OCI-LY7 (cell line): ENCODE measurements around the gene AP1G2. TPM values are rescaled to one million over a fixed set of nuclear protein-coding genes. Genes with fewer than 3 reads are reported as not detected.

Source experiments
- BruUV-seq: library from RNA; stranded (reverse); fragments of 400-500 nt; replicated peaks from 2 replicates; lab custom pipeline; 2021; lab: Mats Ljungman, UMichigan
- CTCF ChIA-PET: fragments of 300-600 bp; sonication (Branson Sonifier 250); formaldehyde crosslinking; loops from one replicate; lab custom pipeline; 2022; ENCODE audit warnings: antibody characterized with exemption; ENCODE audit not compliant: unreplicated experiment; lab: Charles Lee
- POLR2A ChIA-PET: fragments of 300-600 bp; sonication (Branson Sonifier 250); formaldehyde crosslinking; loops from one replicate; lab custom pipeline; 2022; ENCODE audit warnings: antibody characterized with exemption; lab: Charles Lee
- DNase-seq: peaks from one replicate; pipeline ENCODE4 v3.0.0-alpha.2; 2015; ENCODE audit warnings: low spot score
- H2AFZ ChIP-seq: fragments of 200-600 bp; sonication (generic), shearing (Covaris generic); 2 replicates; pipeline ENCODE4 v1.6.1; 2014; ENCODE audit warnings: mild to moderate bottlenecking, antibody characterized with exemption, low read length, moderate library complexity
- H3K27ac ChIP-seq: fragments of 200-600 bp; sonication (generic); 2 replicates; pipeline ENCODE4 v1.5.1; 2014; ENCODE audit warnings: mixed run types, low read depth, mild to moderate bottlenecking, moderate library complexity, low read length, inconsistent platforms; ENCODE audit not compliant: poor library complexity, severe bottlenecking
- H3K36me3 ChIP-seq: fragments of 200-600 bp; sonication (generic); 2 replicates; pipeline ENCODE4 v1.6.1; 2014; ENCODE audit warnings: mild to moderate bottlenecking, antibody characterized with exemption, low read length, moderate library complexity, mixed read lengths; ENCODE audit not compliant: insufficient read depth
- H3K4me1 ChIP-seq: fragments of 200-600 bp; sonication (generic); 2 replicates; pipeline ENCODE4 v1.5.1; 2014; ENCODE audit warnings: mild to moderate bottlenecking, low read length; ENCODE audit not compliant: insufficient read depth, poor library complexity, severe bottlenecking
- H3K4me2 ChIP-seq: fragments of 200-600 bp; sonication (generic); 2 replicates; pipeline ENCODE4 v1.6.1; 2014; ENCODE audit warnings: mild to moderate bottlenecking, low read length
- H3K4me3 ChIP-seq: fragments of 200-600 bp; sonication (generic); 2 replicates; pipeline ENCODE4 v1.5.1; 2014; ENCODE audit warnings: mild to moderate bottlenecking, low read depth, low read length; ENCODE audit not compliant: poor library complexity, severe bottlenecking
- H3K79me2 ChIP-seq: fragments of 200-600 bp; sonication (generic); 2 replicates; pipeline ENCODE4 v1.6.1; 2016; ENCODE audit warnings: low read depth, mild to moderate bottlenecking, low read length, moderate library complexity, mixed read lengths; ENCODE audit not compliant: insufficient read depth
- H3K9me2 ChIP-seq: fragments of 200-600 bp; sonication (generic); 2 replicates; pipeline ENCODE4 v1.6.1; 2016; ENCODE audit warnings: mild to moderate bottlenecking, low read length, mixed read lengths; ENCODE audit not compliant: insufficient read depth
- H3K9me3 ChIP-seq: fragments of 200-600 bp; sonication (generic); 2 replicates; pipeline ENCODE4 v1.6.1; 2014; ENCODE audit warnings: mild to moderate bottlenecking, mixed run types, low read length, mixed read lengths
- H4K20me1 ChIP-seq: fragments of 200-600 bp; sonication (generic); 2 replicates; pipeline ENCODE4 v1.6.1; 2014; ENCODE audit warnings: mild to moderate bottlenecking, antibody characterized with exemption, low read length, moderate library complexity, mixed read lengths; ENCODE audit not compliant: insufficient read depth
- CTCF ChIP-seq: fragments of 200-600 bp; sonication (generic); conservative IDR thresholded peaks from 2 replicates; pipeline ENCODE4 v1.5.1; 2014; ENCODE audit warnings: mild to moderate bottlenecking, antibody characterized with exemption, low read length, moderate library complexity, mixed read lengths
- EZH2phosphoT487 ChIP-seq: fragments of 200-600 bp; sonication (generic); IDR thresholded peaks from 2 replicates; pipeline ENCODE4 v1.6.1; 2018; ENCODE audit warnings: low read depth, borderline replicate concordance, mild to moderate bottlenecking, mixed run types, antibody characterized with exemption, low read length, moderate library complexity, mixed read lengths
- intact Hi-C: fragments of 100-400 bp; cut with micrococcal nuclease; formaldehyde crosslinking; loops from one replicate; pipeline ENCODE4 v1.10.0; 2022; ENCODE audit not compliant: unreplicated experiment
- total RNA-seq, 2 experiments: library from RNA; depleted of rRNA in 1 of 2; stranded (reverse); fragments of >200 nt in 1 of 2; shearing (Covaris generic) in 1 of 2; gene quantifications; 2 replicates each; pipeline ENCODE4 v1.2.3, GENCODE V29; 2014 to 2022

Gene AP1G2
- total RNA-seq, 2 experiments from 2014 or later: 129 to 209 TPM

GRCh38 chr14:23578560-23579310 lies 11.1 kb upstream of the AP1G2 start, which contains the start of gene JPH4:
JPH4 (minus strand) TSS chr14:23578790; CDS start chr14:23577453, 1,337 bp downstream.
- no peaks in the 10 kb centered on the region for H4K20me1 ChIP-seq
- no peak for DNase-seq
- H3K36me3 ChIP-seq: no peaks in the 10 kb centered on the region
- POLR2A ChIA-PET: no interaction called here
- H3K9me3 ChIP-seq: no peaks in the 10 kb centered on the region
- no peak within 1 kb of the TSS for H3K4me2 ChIP-seq
- no peak within 1 kb of the TSS for H3K27ac ChIP-seq
- BruUV-seq: no TSS peak
- H3K4me1 ChIP-seq: no peaks in the 10 kb centered on the region
- intact Hi-C loops: no loop called here
- CTCF ChIA-PET: no interaction called here
- no peaks in the 10 kb centered on the region for H3K9me2 ChIP-seq
- no peak within 1 kb of the TSS for H3K4me3 ChIP-seq
- no peak within 1 kb of the TSS for H2AFZ ChIP-seq
- TF ChIP-seq EZH2phosphoT487 (no peak), CTCF (no peak)
- H3K79me2 ChIP-seq: no peaks in the 10 kb centered on the region

- Histone ChIP-seq H3K27ac (no peak overlapping the region), H3K4me1 (no peaks in the 10 kb centered on the region), H3K9me3 (no peaks in the 10 kb centered on the region), H4K20me1 (no peaks in the 10 kb centered on the region), H3K79me2 (no peaks in the 10 kb centered on the region), H3K4me3 (no peak overlapping the region), H3K4me2 (no peak overlapping the region), H2AFZ (no peak overlapping the region), H3K9me2 (no peaks in the 10 kb centered on the region), H3K36me3 (no peaks in the 10 kb centered on the region)
- CTCF ChIA-PET: no interaction called here
- BruUV-seq: no TSS peak
- no peak for DNase-seq
- TF ChIP-seq CTCF: no peak
- no peak for TF ChIP-seq EZH2phosphoT487
- intact Hi-C loops: no loop called here
- POLR2A ChIA-PET: no interaction called here
Observed at GRCh38 chr14:23577710-23578392, 10.3 kb upstream of the AP1G2 start.
